Body of pancreas (tissue), 4 donors: ENCODE results near the gene MGP.

Source experiments
- CTCF ChIP-seq, 7 experiments: fragments of 450-650 bp in 4 of 7; fragments of 200-600 bp in 3 of 7; sonication (generic) in 3 of 7; IDR thresholded peaks; one replicate each; pipeline ENCODE4 v1.5.1; 2016 to 2019; ENCODE audit warnings: antibody characterized with exemption in 7 of 7
- POLR2A ChIP-seq, 3 donors: fragments of 450-650 bp; IDR thresholded peaks; one replicate each; pipeline ENCODE4 v1.6.1; 2016; ENCODE audit warnings: antibody characterized with exemption in 3 of 3, mild to moderate bottlenecking in 2 of 3

- no peak for TF ChIP-seq CTCF (IDR thresholded peaks at IDR 0.05)
- TF ChIP-seq POLR2A (IDR thresholded peaks at IDR 0.05): no peak
Measured at GRCh38 chr12:14858513-14858912, 27.1 kb downstream of the MGP start.
